AG10803 (cell line): ENCODE measurements around the gene BCR.

Experiments used
- DNase-seq: peaks from one replicate; pipeline ENCODE4 v3.0.0; 2010; ENCODE audit warnings: low read depth
- H3K4me3 ChIP-seq: 2 replicates; pipeline ENCODE4 v1.5.1; 2011; ENCODE audit warnings: mild to moderate bottlenecking, low read length, control low read depth
- TF ChIP-seq, protein P1 (sequence below): conservative IDR thresholded peaks from 2 replicates; pipeline ENCODE4 v1.5.1; 2011; ENCODE audit warnings: mild to moderate bottlenecking, low read length, control low read depth, inconsistent platforms

Gene BCR

DNA sequence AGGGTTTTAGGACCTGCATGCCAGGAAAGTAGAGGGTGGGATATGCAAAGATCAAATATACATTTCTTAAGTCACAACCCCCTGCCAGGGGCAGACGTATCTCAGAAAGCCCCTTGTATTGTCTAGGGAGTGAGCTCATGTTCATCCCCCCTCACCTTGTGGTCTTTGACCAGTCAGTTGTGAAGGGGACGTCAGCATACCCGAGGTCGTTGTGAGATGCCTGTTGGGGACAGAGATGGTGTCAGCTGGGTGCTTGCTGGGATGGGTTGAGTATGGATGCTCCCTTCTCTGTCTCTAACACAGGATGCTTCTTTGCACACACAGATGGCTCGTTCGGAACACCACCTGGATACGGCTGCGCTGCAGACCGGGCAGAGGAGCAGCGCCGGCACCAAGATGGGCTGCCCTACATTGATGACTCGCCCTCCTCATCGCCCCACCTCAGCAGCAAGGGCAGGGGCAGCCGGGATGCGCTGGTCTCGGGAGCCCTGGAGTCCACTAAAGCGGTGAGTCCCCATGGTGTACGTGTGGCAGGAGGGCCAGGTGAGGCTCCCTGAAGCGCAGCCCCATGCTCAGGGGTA is 73.3 kb downstream of the BCR start:
- DNase-seq, result no peak
- TF ChIP-seq, protein P1, sequence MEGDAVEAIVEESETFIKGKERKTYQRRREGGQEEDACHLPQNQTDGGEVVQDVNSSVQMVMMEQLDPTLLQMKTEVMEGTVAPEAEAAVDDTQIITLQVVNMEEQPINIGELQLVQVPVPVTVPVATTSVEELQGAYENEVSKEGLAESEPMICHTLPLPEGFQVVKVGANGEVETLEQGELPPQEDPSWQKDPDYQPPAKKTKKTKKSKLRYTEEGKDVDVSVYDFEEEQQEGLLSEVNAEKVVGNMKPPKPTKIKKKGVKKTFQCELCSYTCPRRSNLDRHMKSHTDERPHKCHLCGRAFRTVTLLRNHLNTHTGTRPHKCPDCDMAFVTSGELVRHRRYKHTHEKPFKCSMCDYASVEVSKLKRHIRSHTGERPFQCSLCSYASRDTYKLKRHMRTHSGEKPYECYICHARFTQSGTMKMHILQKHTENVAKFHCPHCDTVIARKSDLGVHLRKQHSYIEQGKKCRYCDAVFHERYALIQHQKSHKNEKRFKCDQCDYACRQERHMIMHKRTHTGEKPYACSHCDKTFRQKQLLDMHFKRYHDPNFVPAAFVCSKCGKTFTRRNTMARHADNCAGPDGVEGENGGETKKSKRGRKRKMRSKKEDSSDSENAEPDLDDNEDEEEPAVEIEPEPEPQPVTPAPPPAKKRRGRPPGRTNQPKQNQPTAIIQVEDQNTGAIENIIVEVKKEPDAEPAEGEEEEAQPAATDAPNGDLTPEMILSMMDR, result no peak
- no peak overlapping the region for H3K4me3 ChIP-seq

GRCh38 chr22:23255506-23256170 is 75.3 kb downstream of the BCR start:
- TF ChIP-seq, protein P1, result no peak
- no peak for DNase-seq
- no peak overlapping the region for H3K4me3 ChIP-seq

- TF ChIP-seq, protein P1, result no peak
- DNase-seq, result no peak
- no peak overlapping the region for H3K4me3 ChIP-seq
These were observed 76.0 kb downstream of the BCR start for GRCh38 chr22:23256171-23256932.

DNA sequence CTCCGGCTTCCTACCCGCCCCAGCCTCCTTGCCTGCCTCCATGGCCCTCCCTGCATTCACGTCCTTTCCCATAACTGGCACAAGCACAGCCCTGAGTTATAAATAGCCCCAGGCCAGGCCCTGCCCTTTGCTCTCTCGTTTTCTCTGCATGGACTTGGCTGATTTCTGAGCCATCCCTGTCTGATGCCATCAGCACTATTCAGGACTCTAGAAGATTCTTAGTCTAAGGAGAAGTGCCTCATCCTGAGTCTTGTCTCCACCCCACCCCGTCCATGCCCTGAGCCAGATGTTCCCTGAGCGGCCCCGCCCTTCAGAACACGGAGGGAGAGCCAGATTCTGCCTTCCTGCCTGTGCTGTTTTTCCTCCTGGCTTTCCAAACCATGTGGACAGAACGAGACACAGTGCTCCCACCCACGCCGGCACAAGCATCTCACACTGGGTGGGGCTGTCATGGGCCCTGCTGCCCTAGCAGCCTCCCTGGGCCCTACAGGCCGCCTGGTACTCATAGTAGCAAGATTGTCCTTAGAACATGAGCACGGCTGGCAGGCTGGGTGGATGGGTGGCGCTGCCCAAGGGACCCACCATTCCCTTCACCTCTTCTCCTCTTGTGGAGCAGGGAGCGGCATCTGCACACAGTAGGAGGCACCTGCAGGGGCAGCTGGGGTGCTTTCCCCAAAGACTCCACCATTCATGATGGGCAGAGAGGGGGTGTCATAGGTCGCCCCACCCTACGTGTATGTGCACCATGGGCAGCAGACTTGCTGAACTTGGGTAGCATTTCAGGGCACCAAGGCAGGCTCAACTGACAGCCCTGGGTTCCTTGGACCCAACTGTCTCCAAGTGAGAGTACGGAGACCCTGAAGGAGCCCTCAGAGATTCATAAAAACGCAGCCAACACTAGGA is 76.9 kb downstream of the BCR start:
- peak; percentile 68 for DNase-seq
- H3K4me3 ChIP-seq, result no peak overlapping the region
- TF ChIP-seq, protein P1, result 0 out of 2 replicates have a peak, but pooled peaks have one; percentile 4

- no peak for DNase-seq
- TF ChIP-seq, protein P1, result no peak
- H3K4me3 ChIP-seq, result no peak overlapping the region
These were observed 77.8 kb downstream of the BCR start for GRCh38 chr22:23257889-23258825.

GRCh38 chr22:23258826-23259170 is 78.5 kb downstream of the BCR start:
- TF ChIP-seq, protein P1, result no peak
- no peak overlapping the region for H3K4me3 ChIP-seq
- DNase-seq, result no peak
